Epidermal melanocyte (primary cell): ENCODE data around the gene SSH3.

Source experiments
- DNase-seq: peaks from one replicate; pipeline ENCODE4 v3.0.0; 2011; ENCODE audit warnings: low spot score; ENCODE audit not compliant: insufficient read length

The SSH3 gene

GRCh38 chr11:67268081-67268961 is 35.0 kb upstream of the SSH3 start:
- DNase-seq: no peak

- DNase-seq: no peak
Measured at GRCh38 chr11:67268962-67269268, 34.4 kb upstream of the SSH3 start.

- no peak for DNase-seq
Measured at GRCh38 chr11:67269401-67270255, 33.7 kb upstream of the SSH3 start.

- no peak for DNase-seq
Measured at GRCh38 chr11:67270256-67271204, 32.8 kb upstream of the SSH3 start.

GRCh38 chr11:67271205-67271540 is 32.2 kb upstream of the SSH3 start:
- no peak for DNase-seq

- no peak for DNase-seq
Measured at GRCh38 chr11:67271541-67272284, 31.6 kb upstream of the SSH3 start.

- no peak for DNase-seq
Measured at GRCh38 chr11:67272327-67273259, 30.7 kb upstream of the SSH3 start.

- no peak for DNase-seq
Measured at GRCh38 chr11:67273260-67273990, 29.9 kb upstream of the SSH3 start.

- DNase-seq: no peak
Measured at GRCh38 chr11:67274768-67275605, 28.3 kb upstream of the SSH3 start.

GRCh38 chr11:67275606-67276409 is 27.5 kb upstream of the SSH3 start:
- no peak for DNase-seq

GRCh38 chr11:67276781-67277230 is 26.5 kb upstream of the SSH3 start:
- DNase-seq: no peak

- peak; percentile 89 for DNase-seq
Measured at GRCh38 chr11:67277231-67277961, 25.9 kb upstream of the SSH3 start.

- no peak for DNase-seq
Measured at GRCh38 chr11:67278135-67278938, 25.0 kb upstream of the SSH3 start.

GRCh38 chr11:67278939-67279588 is 24.3 kb upstream of the SSH3 start:
- DNase-seq: no peak
